H1 (cell line): ENCODE data around the gene ACAP2. TPM values are rescaled to one million over a fixed set of nuclear protein-coding genes. Genes with fewer than 3 reads are reported as not detected.

Experiments
- CTCF ChIA-PET: fragments of 300-600 bp; sonication (Branson Sonifier 250); formaldehyde crosslinking; loops from one replicate; lab custom pipeline; 2021; ENCODE audit not compliant: partially characterized antibody; lab: Charles Lee
- POLR2A ChIA-PET: fragments of 300-600 bp; sonication (Branson Sonifier 250); formaldehyde crosslinking; loops from one replicate; lab custom pipeline; 2021; ENCODE audit warnings: inconsistent platforms; ENCODE audit not compliant: partially characterized antibody; lab: Charles Lee
- DNase-seq, 2 experiments: peaks; one replicate each; pipeline versions ENCODE4 v3.0.0 to v3.0.0-alpha.2; 2010 to 2022; ENCODE audit warnings: low spot score in 2 of 2, low read depth in 1 of 2, mixed read lengths in 1 of 2
- FAIRE-seq: peaks from 2 replicates; lab custom pipeline; 2011; peaks lifted over from hg19 to GRCh38; lab: Jason Lieb, UNC
- H2AFZ ChIP-seq: 2 replicates; pipeline ENCODE4 v1.8.1; 2012; ENCODE audit warnings: low read length, inconsistent platforms
- H2AK5ac ChIP-seq: 2 replicates; pipeline ENCODE4 v1.6.1; 2013; ENCODE audit warnings: low read depth, low read length
- H2BK120ac ChIP-seq: replicated peaks from 2 replicates; pipeline ENCODE3; 2013; ENCODE audit warnings: low read depth, low read length, inconsistent platforms
- H2BK12ac ChIP-seq: 2 replicates; pipeline ENCODE4 v1.6.1; 2013; ENCODE audit warnings: low read depth, low read length
- H2BK15ac ChIP-seq: 2 replicates; pipeline ENCODE4 v1.6.1; 2013; ENCODE audit warnings: low read length
- H2BK20ac ChIP-seq: 2 replicates; pipeline ENCODE4 v1.6.1; 2013; ENCODE audit warnings: low read length
- H2BK5ac ChIP-seq: 2 replicates; pipeline ENCODE4 v1.6.1; 2013; ENCODE audit warnings: low read depth, low read length
- H3K14ac ChIP-seq: 2 replicates; pipeline ENCODE4 v1.6.1; 2013; ENCODE audit warnings: inconsistent platforms; ENCODE audit not compliant: insufficient read length
- H3K18ac ChIP-seq: 2 replicates; pipeline ENCODE4 v1.6.1; 2013; ENCODE audit warnings: low read length; ENCODE audit errors: extremely low read depth
- H3K23ac ChIP-seq: 2 replicates; pipeline ENCODE4 v1.6.1; 2013; ENCODE audit warnings: inconsistent platforms; ENCODE audit not compliant: insufficient read length
- H3K23me2 ChIP-seq: 2 replicates; pipeline ENCODE4 v1.6.1; 2013; ENCODE audit warnings: low read depth, low read length
- H3K27ac ChIP-seq: 2 replicates; pipeline ENCODE4 v1.6.1; 2011; ENCODE audit warnings: low read depth, low read length, inconsistent platforms
- H3K27me3 ChIP-seq, 4 experiments: replicated peaks in 1 of 4; 1 replicate in 1 of 4; 2 replicates in 3 of 4; pipeline versions ENCODE4 v1.6.1 to v1.8.1; 2011 to 2013; ENCODE audit warnings: low read length in 3 of 4, mild to moderate bottlenecking in 3 of 4, inconsistent platforms in 2 of 4, mixed read lengths in 2 of 4, moderate library complexity in 1 of 4; ENCODE audit not compliant: control insufficient read depth in 3 of 4, insufficient read depth in 3 of 4; ENCODE audit errors: extremely low read depth in 1 of 4
- H3K36me3 ChIP-seq, 4 experiments: 2 replicates each; pipeline versions ENCODE4 v1.6.1 to v1.8.1; 2011 to 2013; ENCODE audit warnings: mild to moderate bottlenecking in 4 of 4, low read length in 3 of 4, moderate library complexity in 2 of 4, control low read depth in 1 of 4, inconsistent platforms in 1 of 4; ENCODE audit not compliant: insufficient read depth in 4 of 4, control insufficient read depth in 2 of 4
- H3K4ac ChIP-seq: replicated peaks from 2 replicates; pipeline ENCODE3; 2013; ENCODE audit warnings: low read length, low read depth, mixed read lengths, inconsistent platforms; ENCODE audit not compliant: insufficient read length
- H3K4me1 ChIP-seq, 4 experiments: replicated peaks in 1 of 4; 1 replicate in 1 of 4; 2 replicates in 3 of 4; pipeline versions ENCODE4 v1.6.1 to v1.8.1; 2011 to 2013; ENCODE audit warnings: low read length in 3 of 4, inconsistent platforms in 2 of 4, mixed read lengths in 1 of 4; ENCODE audit not compliant: insufficient read depth in 4 of 4, control insufficient read depth in 3 of 4
- H3K4me2 ChIP-seq, 2 experiments: 2 replicates each; pipeline versions ENCODE4 v1.6.1 to v1.8.1; 2011 to 2013; ENCODE audit warnings: low read depth in 2 of 2, low read length in 2 of 2, control low read depth in 1 of 2, inconsistent platforms in 1 of 2, mild to moderate bottlenecking in 1 of 2; ENCODE audit not compliant: insufficient read depth in 1 of 2
- H3K4me3 ChIP-seq, 4 experiments: fragments of 200-600, 300-600 bp in 1 of 4; sonication (generic), shearing (Covaris generic), sonication (Bioruptor Twin) in 1 of 4; 2 replicates each; pipeline versions ENCODE4 v1.5.1 to v1.8.1; 2011 to 2016; ENCODE audit warnings: low read length in 4 of 4, low read depth in 3 of 4, control low read depth in 2 of 4, inconsistent platforms in 2 of 4, mild to moderate bottlenecking in 2 of 4, mixed read lengths in 1 of 4, moderate library complexity in 1 of 4; ENCODE audit not compliant: insufficient read depth in 2 of 4; ENCODE audit errors: extremely low read depth in 1 of 4
- H3K56ac ChIP-seq: replicated peaks from 2 replicates; pipeline ENCODE3; 2013; ENCODE audit warnings: low read depth, mild to moderate bottlenecking, mixed read lengths, low read length, inconsistent platforms; ENCODE audit not compliant: insufficient read length
- H3K79me1 ChIP-seq: 2 replicates; pipeline ENCODE4 v1.6.1; 2013; ENCODE audit warnings: low read depth, low read length, control low read depth
- H3K79me2 ChIP-seq, 2 experiments: 2 replicates each; pipeline versions ENCODE4 v1.6.1 to v1.8.1; 2012 to 2013; ENCODE audit warnings: low read length in 2 of 2, mild to moderate bottlenecking in 2 of 2, inconsistent platforms in 1 of 2; ENCODE audit not compliant: insufficient read depth in 2 of 2, control insufficient read depth in 1 of 2
- H3K9ac ChIP-seq, 4 experiments: replicated peaks in 1 of 4; 1 replicate in 1 of 4; 2 replicates in 3 of 4; pipeline versions ENCODE4 v1.6.1 to v1.8.1; 2011 to 2013; ENCODE audit warnings: low read depth in 3 of 4, low read length in 3 of 4, control low read depth in 2 of 4, mild to moderate bottlenecking in 2 of 4, moderate library complexity in 2 of 4, inconsistent platforms in 1 of 4; ENCODE audit errors: extremely low read depth in 1 of 4
- H3K9me3 ChIP-seq, 2 experiments: 2 replicates each; pipeline versions ENCODE4 v1.6.1 to v1.8.1; 2012 to 2013; ENCODE audit warnings: mild to moderate bottlenecking in 2 of 2, moderate library complexity in 2 of 2, control low read depth in 1 of 2, inconsistent platforms in 1 of 2, low read depth in 1 of 2, low read length in 1 of 2, mixed read lengths in 1 of 2; ENCODE audit not compliant: insufficient read depth in 2 of 2
- H4K20me1 ChIP-seq, 2 experiments: replicated peaks in 1 of 2; 2 replicates each; pipeline versions ENCODE3 to v1.8.1; 2011 to 2013; ENCODE audit warnings: inconsistent platforms in 2 of 2, low read length in 2 of 2, mild to moderate bottlenecking in 1 of 2; ENCODE audit not compliant: insufficient read depth in 2 of 2, control insufficient read depth in 1 of 2
- H4K5ac ChIP-seq: 2 replicates; pipeline ENCODE4 v1.6.1; 2013; ENCODE audit warnings: low read length, low read depth, mixed read lengths, inconsistent platforms; ENCODE audit not compliant: insufficient read length
- H4K8ac ChIP-seq: 2 replicates; pipeline ENCODE4 v1.8.0; 2013; ENCODE audit warnings: mild to moderate bottlenecking, moderate library complexity, low read length, inconsistent platforms; ENCODE audit not compliant: insufficient read depth; ENCODE audit errors: extremely low read depth
- H4K91ac ChIP-seq: replicated peaks from 2 replicates; pipeline ENCODE3; 2013; ENCODE audit warnings: low read length, mixed read lengths, inconsistent platforms; ENCODE audit not compliant: insufficient read length
- ATF3 ChIP-seq: IDR thresholded peaks from 2 replicates; pipeline ENCODE4 v1.6.1; 2011; ENCODE audit warnings: low read depth, mild to moderate bottlenecking, low read length; ENCODE audit not compliant: insufficient read depth
- BRCA1 ChIP-seq: IDR thresholded peaks from 2 replicates; pipeline ENCODE4 v1.6.1; 2012; ENCODE audit warnings: low read depth, low read length, improper control_type of control experiment
- CREB1 ChIP-seq: IDR thresholded peaks from 2 replicates; pipeline ENCODE4 v1.6.1; 2012; ENCODE audit warnings: inconsistent platforms
- E2F6 ChIP-seq: IDR thresholded peaks from 2 replicates; pipeline ENCODE4 v1.6.1; 2012; ENCODE audit warnings: inconsistent platforms
- EGR1 ChIP-seq: IDR thresholded peaks from 2 replicates; pipeline ENCODE4 v1.6.1; 2011; ENCODE audit warnings: low read depth, low read length, borderline replicate concordance
- NANOG ChIP-seq: IDR thresholded peaks from 2 replicates; pipeline ENCODE4 v1.6.1; 2011; ENCODE audit warnings: low read length, low read depth, mild to moderate bottlenecking, inconsistent platforms; ENCODE audit not compliant: insufficient read depth, poor library complexity, severe bottlenecking
- RBBP5 ChIP-seq: IDR thresholded peaks from 2 replicates; pipeline ENCODE4 v1.7.1; 2012; ENCODE audit warnings: low read depth, mild to moderate bottlenecking, inconsistent platforms, low read length, moderate library complexity, borderline replicate concordance
- SIRT6 ChIP-seq: IDR thresholded peaks from one replicate; pipeline ENCODE4 v1.7.1; 2012; ENCODE audit warnings: low read length, inconsistent platforms
- SIX5 ChIP-seq: IDR thresholded peaks from 2 replicates; pipeline ENCODE4 v1.6.1; 2011; ENCODE audit warnings: mild to moderate bottlenecking, low read depth, low read length
- TBP ChIP-seq: IDR thresholded peaks from 2 replicates; pipeline ENCODE4 v1.6.1; 2011; ENCODE audit warnings: low read depth, low read length, improper control_type of control experiment
- WGBS, 2 experiments: shearing (Covaris generic) in 1 of 2; methylation state at CpG; one replicate each; pipeline versions ENCODE4 v1.1.6 to v1.1.7; 2013 to 2015; ENCODE audit warnings: low lambda C conversion rate in 2 of 2, mixed read lengths in 2 of 2, inconsistent platforms in 1 of 2, low coverage in 1 of 2, missing lambda C conversion rate in 1 of 2; ENCODE audit not compliant: insufficient replicate concordance in 2 of 2, insufficient coverage in 1 of 2, insufficient read length in 1 of 2; ENCODE audit errors: extremely low coverage in 1 of 2, missing lambda C conversion rate in 1 of 2; 5-methylcytosine and 5-hydroxymethylcytosine counted together
- polyA plus RNA-seq, 7 experiments: library from polyadenylated mRNA; depleted of rRNA in 3 of 7; stranded (reverse) in 5 of 7; unstranded in 2 of 7; fragments of >200 nt in 5 of 7; fragments of 200-250 nt in 2 of 7; gene quantifications; 1 replicate in 5 of 7; 2 replicates in 1 of 7; 4 replicates in 1 of 7; pipeline versions ENCODE4 v1.2.1 to v1.2.3, GENCODE V29; 2011 to 2013; ENCODE audit warnings: missing spikeins in 2 of 7, mixed read lengths in 2 of 7
- total RNA-seq: library from RNA; stranded (reverse); fragmentation: NEBNext Ultra II Directional; extraction: Animal tissue kit (Norgen Biotek cat#: 25700); gene quantifications from 2 replicates; pipeline ENCODE4 v1.2.1, GENCODE V29; 2021

The ACAP2 gene
- total and polyA plus RNA-seq, 2 of the 8 experiments (the other 6 are each of a cell fraction or from before 2014, with no cell fraction given) = 7.7 to 37.3 TPM

DNA sequence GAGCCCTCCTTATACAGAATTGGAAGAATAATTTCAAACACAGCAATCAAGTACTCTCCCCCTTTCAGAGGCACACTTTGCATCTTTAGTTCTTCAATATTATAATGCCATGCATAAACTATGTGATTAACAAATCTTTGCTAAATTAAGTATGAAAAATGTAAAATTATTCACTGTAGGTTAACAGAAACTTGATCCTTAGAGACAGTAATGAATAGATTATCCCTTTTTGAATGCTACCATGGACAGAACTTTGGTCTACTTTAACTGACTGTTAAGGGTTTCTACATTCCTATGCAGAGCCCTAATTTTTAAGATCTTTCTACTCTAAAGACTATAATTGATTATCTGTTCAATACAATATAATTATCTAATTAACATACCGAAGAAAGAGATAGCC lies 146.2 kb downstream of the ACAP2 start:
- Histone ChIP-seq H3K36me3 (peaks cover 0 to 9% (median under 1%) of the 10 kb centered on the region in 4 experiments; a peak in 2 of 8 replicates), H2BK5ac (no peak overlapping the region), H3K27me3 (no peaks in the 10 kb centered on the region), H4K8ac (no peak overlapping the region), H3K9me3 (no peaks in the 10 kb centered on the region), H3K4me2 (no peak overlapping the region), H3K56ac (no peak overlapping the region), H2BK20ac (no peak overlapping the region), H3K79me2 (no peaks in the 10 kb centered on the region), H3K27ac (no peak overlapping the region), H3K18ac (no peak overlapping the region)
- POLR2A ChIA-PET = no interaction called here
- no peak for DNase-seq
- TF ChIP-seq SIRT6 = no peak
- TF ChIP-seq RBBP5 = no peak
- no peak for TF ChIP-seq TBP
- TF ChIP-seq SIX5 = no peak
- TF ChIP-seq BRCA1 = no peak
- TF ChIP-seq EGR1 = no peak
- no peak for TF ChIP-seq ATF3
- TF ChIP-seq CREB1 = no peak
- TF ChIP-seq NANOG = no peak
- TF ChIP-seq E2F6 = no peak
- TF ChIP-seq, all 59 proteins: peak for 0
- H2AK5ac ChIP-seq = no peak overlapping the region
- no peaks in the 10 kb centered on the region for H4K20me1 ChIP-seq
- H4K5ac ChIP-seq = no peak overlapping the region
- H3K23ac ChIP-seq = no peak overlapping the region
- no peak overlapping the region for H2BK15ac ChIP-seq
- WGBS, 2 experiments = 96% methylated on average over 1 of the region's 1 CpG; no CpG with 5 or more reads in 1 of the 2 experiments
- no peak overlapping the region for H3K4me3 ChIP-seq
- H3K23me2 ChIP-seq = no peaks in the 10 kb centered on the region
- H3K4ac ChIP-seq = no peak overlapping the region
- CTCF ChIA-PET = interaction anchor here (0.7 kb wide), 1 partner anchor 222 kb away, joined by 4 read pairs; no protein-coding TSS in a partner anchor
- no peak overlapping the region for H2AFZ ChIP-seq
- no peaks in the 10 kb centered on the region for H3K4me1 ChIP-seq
- no peak overlapping the region for H2BK120ac ChIP-seq
- H2BK12ac ChIP-seq = no peak overlapping the region
- no peak overlapping the region for H3K14ac ChIP-seq
- FAIRE-seq = no peak
- no peak overlapping the region for H3K9ac ChIP-seq
- no peaks in the 10 kb centered on the region for H3K79me1 ChIP-seq
- no peak overlapping the region for H4K91ac ChIP-seq
